IPS-NIHi11 (cell line): Measurements from ENCODE around the gene CTNNAL1.
"Not testable (repeated sequence)": the region's sequence is repeated elsewhere in the genome, so short reads cannot be mapped to it uniquely, and the experiment has no call there.

Experiments used
- DNase-seq: peaks from one replicate; pipeline ENCODE4 v3.0.0; 2012; ENCODE audit warnings: mixed read lengths, low spot score

Gene CTNNAL1

DNA sequence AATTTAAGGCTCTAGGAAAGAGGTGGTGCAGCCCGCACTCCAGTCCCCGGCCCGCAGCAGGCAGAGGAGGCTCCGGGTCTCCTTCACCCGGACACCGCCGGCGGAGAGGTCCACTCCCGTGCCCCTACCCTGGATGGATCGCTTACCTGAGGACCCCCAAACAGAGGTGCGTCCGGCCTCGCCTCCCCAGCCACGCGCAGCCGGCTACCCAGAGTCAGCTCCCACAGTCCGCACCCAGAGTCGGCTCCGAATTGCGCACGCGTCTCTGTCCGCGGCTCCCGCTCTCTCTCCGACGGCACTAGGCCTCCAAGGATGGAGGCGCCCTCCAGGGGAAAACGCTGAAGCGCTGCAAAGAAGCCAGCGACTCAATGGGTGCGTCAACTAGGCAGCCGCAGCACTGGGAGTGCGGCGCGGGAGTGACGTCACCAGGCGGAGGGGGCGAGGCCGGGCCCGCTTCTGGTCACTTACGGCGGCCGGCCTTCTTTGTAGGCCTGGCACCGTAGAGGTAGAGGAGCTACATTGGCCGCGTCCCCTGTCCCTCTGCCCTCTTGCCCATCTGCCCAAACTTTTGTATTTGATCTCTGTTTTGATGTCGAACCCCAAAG is 79.5 kb downstream of the CTNNAL1 start, which contains the start of gene ELP1:
Gene ELP1, minus strand, starts transcription at position 407 of the 605 bp plus-strand sequence. CDS start 2,978 bp downstream, outside the sequence.
- peak; percentile 99 for DNase-seq

DNA sequence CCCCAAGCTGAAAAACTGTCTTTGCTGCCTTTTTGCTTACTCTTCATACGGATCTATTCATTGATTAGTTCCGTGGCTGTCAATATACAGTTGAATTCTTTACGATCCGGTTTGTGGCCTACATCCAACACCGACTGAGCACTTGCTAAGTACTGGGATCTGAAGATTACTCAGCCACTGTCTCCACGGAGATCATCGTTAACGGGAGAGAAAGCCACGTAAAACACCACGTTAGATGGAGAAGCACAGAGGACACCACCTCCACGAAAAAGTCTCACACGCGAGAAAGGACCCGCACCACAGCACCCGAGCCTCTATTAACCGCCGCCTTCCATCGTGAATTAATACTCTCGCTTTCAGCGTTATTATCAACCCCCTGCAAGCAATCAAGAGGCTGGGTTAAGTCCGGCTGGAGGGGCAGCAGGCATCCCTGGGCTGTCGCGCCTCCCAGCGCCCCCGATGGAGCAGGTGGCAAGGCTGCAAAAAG is 80.0 kb downstream of the CTNNAL1 start:
- no peak for DNase-seq

- no peak for DNase-seq
Observed at GRCh38 chr9:108928386-108928785, 84.9 kb downstream of the CTNNAL1 start.

DNA sequence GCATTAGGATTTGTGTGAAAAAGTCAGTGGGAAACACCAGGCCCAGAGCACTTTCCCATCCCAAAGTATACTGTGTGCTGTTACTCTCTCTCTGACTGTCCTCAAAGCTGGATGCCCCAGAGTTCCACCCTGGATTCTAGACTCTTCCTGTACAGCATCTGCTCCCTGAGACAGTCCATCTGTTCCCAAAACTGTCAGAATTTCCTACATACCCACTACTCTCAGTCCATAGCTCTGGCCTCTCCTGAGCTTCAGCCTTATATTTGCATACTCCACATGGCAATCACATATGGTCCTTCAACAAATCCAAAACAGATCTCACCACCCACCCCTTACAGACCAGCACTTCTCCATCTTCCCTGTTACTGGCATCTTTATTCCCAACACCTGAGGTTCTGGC is 88.8 kb downstream of the CTNNAL1 start:
- DNase-seq = no peak

DNA sequence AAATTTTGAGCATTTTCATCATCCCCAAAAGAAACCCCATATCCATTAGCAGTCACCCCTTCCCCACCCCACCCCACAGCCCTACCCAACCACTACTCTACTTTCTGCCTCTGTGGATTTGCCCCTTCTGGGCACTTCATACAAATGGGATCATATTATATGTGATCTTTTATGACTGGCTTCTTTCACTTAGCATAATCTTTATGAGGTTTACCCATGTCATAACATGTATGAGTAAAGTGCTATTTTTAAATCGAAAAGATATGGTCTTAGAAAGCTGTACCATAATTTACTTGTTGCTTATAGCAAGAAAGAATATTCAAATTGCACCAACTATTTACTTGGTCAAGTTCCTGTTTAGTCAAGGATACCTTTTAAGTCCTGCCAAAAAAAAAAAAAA is 92.1 kb downstream of the CTNNAL1 start:
- no peak for DNase-seq

GRCh38 chr9:108920401-108920800 is 92.9 kb downstream of the CTNNAL1 start:
- DNase-seq = not testable (repeated sequence)

- DNase-seq = no peak
Observed at GRCh38 chr9:108919517-108919916, 93.8 kb downstream of the CTNNAL1 start.

GRCh38 chr9:108913391-108913790 is 99.9 kb downstream of the CTNNAL1 start:
- DNase-seq = no peak

DNA sequence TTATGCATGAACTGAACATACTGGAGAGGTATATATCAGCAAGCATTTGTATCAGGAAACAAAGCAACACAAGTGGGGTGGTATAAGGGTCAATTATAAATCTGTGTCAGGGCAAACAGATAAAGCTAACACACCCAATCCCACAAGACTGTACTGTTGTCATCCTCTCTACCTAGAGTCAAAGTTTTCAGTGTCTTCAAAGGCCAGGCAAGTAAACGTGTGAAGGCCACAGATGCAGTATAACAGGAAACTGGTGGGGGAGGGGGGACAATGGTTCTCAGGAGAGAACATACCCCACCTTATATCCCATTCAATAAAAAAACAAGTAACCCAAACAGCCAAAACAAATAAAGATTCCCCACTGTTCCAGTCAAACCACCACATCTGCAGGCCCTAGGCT is 101.5 kb downstream of the CTNNAL1 start:
- DNase-seq = no peak

GRCh38 chr9:108910914-108911313 is 102.4 kb downstream of the CTNNAL1 start:
- no peak for DNase-seq

DNA sequence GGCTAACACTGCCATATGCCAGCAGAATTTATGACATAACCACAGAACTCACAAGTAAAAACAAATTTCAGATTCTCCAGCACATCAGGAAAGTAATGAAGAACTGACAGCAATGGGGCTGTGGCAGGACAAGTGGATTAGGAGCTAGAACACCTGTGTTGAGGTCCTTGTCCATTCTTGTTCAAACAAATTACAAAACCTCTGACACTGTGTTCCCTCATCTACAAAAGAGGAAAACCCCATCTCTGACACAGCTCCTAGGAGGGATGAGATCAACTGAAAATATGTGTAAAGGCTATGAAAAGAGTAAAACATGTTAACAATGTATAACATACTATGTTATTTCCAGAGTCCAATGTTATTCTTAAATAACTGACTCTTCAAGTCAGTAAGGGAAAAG is 102.9 kb downstream of the CTNNAL1 start:
- no peak for DNase-seq

GRCh38 chr9:108905494-108905893 is 107.8 kb downstream of the CTNNAL1 start:
- DNase-seq = no peak

GRCh38 chr9:108904161-108904560 is 109.1 kb downstream of the CTNNAL1 start:
- DNase-seq = no peak

- no peak for DNase-seq
Observed at GRCh38 chr9:108903420-108904103, 109.7 kb downstream of the CTNNAL1 start.

- DNase-seq = no peak
Observed at GRCh38 chr9:108900176-108900575, 113.1 kb downstream of the CTNNAL1 start.

DNA sequence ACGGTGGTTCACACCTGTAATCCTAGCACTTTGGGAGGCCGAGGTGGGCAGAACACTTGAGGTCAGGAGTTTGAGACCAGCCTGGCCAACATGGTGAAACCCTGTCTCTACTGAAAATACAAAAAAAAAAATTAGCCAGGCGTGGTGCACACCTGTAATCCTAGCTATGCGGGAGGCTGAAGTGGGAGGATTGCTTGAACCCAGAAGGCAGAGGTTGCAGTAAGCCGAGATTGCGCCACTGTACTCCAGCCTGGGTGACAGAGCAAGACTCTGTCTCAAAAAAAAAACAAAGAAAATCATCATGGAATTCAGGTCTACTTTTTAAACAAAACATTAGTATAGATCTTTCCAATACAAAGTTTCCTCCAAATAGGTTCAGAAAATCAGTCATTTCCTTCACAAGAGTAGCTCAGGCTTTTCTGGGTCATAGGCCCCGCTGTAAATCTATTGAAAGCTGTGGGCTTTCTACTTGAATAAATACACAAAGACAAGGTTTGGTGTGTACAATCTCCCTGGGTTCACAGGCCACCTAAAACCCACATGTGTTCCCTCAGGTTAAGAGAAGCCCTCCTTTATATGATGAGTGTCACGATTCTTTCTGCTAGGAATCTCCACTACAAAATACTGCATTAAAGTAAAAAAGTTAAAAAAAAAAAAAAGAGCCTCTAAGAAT is 114.1 kb downstream of the CTNNAL1 start:
- DNase-seq = not testable (repeated sequence)

DNA sequence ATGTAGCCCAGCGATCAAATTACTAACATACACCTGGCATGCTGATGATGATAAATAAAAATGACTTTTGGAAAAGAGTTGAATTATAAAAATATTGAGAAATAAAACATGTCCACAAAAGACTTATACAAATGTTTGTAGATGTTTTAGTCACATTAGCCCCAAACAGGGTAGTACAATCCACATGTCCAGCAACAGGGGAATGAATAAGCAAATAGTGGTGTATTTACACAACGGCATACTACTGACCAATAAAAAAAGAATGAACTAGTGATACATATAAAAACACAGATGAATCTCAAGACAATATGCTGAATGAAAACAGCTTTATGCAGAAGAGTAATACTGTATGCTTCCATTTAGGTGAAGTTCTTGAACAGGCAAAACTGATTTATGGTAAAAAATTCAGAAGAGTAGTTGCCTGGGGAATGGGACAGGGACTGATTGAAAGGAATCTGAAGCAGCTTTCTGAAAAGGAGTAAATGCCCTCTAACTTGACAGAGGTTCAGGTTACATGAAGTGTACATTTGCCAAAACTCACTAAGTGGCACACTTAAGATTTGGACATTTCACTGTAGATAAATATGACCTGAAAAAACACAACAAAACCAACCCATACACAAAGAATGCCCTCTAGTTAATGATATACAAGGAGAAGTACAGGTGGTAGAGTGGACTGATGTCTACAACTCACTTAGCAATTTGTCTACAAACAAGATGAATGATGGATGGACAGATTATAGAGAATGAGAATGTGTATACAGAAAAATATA is 115.8 kb downstream of the CTNNAL1 start:
- no peak for DNase-seq

- no peak for DNase-seq
Observed at GRCh38 chr9:108894225-108894997, 118.9 kb downstream of the CTNNAL1 start.
